Left ventricle myocardium inferior (tissue), 1 donor: ENCODE results near the gene ADAP1. TPM values are rescaled to one million over a fixed set of nuclear protein-coding genes. Genes with fewer than 3 reads are reported as not detected.
"Not testable (repeated sequence)": the region's sequence is repeated elsewhere in the genome, so short reads cannot be mapped to it uniquely, and the experiment has no call there.

ENCODE experiments used
- DNase-seq: peaks from one replicate; pipeline ENCODE4 v3.0.0-alpha.2; 2020
- H3K27ac ChIP-seq: fragments of 200-600 bp; replicated peaks from 2 replicates; pipeline ENCODE4 v1.8.0; 2021
- H3K27me3 ChIP-seq: fragments of 200-600 bp; 2 replicates; pipeline ENCODE4 v1.8.0; 2021; ENCODE audit warnings: low read depth
- H3K36me3 ChIP-seq: fragments of 200-600 bp; 2 replicates; pipeline ENCODE4 v1.8.0; 2021
- H3K4me1 ChIP-seq: fragments of 200-600 bp; 2 replicates; pipeline ENCODE4 v1.8.0; 2021
- H3K4me3 ChIP-seq: fragments of 200-600 bp; 2 replicates; pipeline ENCODE4 v1.8.0; 2021; ENCODE audit warnings: mild to moderate bottlenecking, moderate library complexity
- H3K9me3 ChIP-seq: fragments of 200-600 bp; replicated peaks from 2 replicates; pipeline ENCODE4 v1.8.0; 2021
- intact Hi-C: fragments of 100-400 bp; cut with micrococcal nuclease; formaldehyde crosslinking; loops from one replicate; pipeline ENCODE4 v1.11.0; 2022
- total RNA-seq: library from RNA; stranded (reverse); fragmentation: NEBNext Ultra II Directional; extraction: Animal tissue kit (Norgen Biotek cat#: 25700); gene quantifications from one replicate; pipeline ENCODE4 v1.2.1, GENCODE V29; 2021
- TF ChIP-seq, protein P1 (sequence below): fragments of 200-600 bp; IDR thresholded peaks from 2 replicates; pipeline ENCODE4 v1.8.0; 2021; ENCODE audit warnings: antibody characterized with exemption, mild to moderate bottlenecking, borderline replicate concordance
- donor health status: DM: no; HTN: yes; CAD: no; lungs with severe emphysema.

The ADAP1 gene
- total RNA-seq, 1 donor from 2014 or later, result 8.4 TPM

DNA sequence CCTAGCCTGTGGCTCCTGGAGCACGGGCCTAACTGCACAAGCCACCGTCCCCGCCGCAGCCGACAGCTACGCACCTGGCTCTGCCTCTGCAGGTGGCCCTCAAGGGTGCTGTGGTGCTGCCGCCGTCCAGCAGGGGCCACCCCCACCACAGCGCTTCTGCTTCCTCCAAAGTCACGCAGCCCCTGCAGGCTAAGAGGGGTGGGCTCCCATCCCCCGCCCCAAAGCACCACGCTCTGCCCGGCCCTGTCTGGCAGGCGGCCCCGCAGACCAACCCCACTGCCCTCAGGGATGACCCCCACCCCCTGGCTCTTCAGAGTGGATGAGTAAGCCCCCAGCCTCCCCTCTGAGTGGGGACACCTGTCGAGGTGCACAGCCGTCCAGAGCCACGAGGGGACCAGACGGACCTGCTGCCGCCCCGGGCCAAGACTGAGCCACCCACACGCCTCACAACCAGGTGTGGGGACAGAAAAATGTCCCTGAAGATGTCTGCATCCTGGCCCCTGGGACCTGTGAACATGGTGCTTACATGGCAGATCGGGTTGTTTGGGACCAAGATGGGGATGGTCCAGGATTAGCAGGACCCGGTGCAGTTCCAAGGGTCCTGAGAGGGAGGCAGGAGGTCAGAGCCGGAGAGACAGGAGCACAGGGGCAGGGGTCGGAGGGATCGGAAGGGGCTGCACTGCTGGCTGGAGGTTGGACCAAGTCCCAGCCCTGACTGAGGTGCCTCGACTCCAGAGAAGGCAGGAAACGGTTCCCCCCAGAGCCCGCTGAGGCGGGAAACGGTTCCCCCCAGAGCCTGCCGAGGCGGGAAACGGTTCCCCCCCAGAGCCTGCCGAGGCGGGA is 9.0 kb upstream of the ADAP1 start:
- Histone ChIP-seq H3K27me3 (no peaks in the 10 kb centered on the region), H3K36me3 (peaks cover 15% of the 10 kb centered on the region), H3K9me3 (no peaks in the 10 kb centered on the region), H3K27ac (peak overlapping the region; percentile 93), H3K4me3 (no peak overlapping the region), H3K4me1 (peaks cover 62% of the 10 kb centered on the region)
- TF ChIP-seq, protein P1, sequence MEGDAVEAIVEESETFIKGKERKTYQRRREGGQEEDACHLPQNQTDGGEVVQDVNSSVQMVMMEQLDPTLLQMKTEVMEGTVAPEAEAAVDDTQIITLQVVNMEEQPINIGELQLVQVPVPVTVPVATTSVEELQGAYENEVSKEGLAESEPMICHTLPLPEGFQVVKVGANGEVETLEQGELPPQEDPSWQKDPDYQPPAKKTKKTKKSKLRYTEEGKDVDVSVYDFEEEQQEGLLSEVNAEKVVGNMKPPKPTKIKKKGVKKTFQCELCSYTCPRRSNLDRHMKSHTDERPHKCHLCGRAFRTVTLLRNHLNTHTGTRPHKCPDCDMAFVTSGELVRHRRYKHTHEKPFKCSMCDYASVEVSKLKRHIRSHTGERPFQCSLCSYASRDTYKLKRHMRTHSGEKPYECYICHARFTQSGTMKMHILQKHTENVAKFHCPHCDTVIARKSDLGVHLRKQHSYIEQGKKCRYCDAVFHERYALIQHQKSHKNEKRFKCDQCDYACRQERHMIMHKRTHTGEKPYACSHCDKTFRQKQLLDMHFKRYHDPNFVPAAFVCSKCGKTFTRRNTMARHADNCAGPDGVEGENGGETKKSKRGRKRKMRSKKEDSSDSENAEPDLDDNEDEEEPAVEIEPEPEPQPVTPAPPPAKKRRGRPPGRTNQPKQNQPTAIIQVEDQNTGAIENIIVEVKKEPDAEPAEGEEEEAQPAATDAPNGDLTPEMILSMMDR, result no peak
- intact Hi-C loops, result no loop called here
- peak; percentile 13 for DNase-seq

DNA sequence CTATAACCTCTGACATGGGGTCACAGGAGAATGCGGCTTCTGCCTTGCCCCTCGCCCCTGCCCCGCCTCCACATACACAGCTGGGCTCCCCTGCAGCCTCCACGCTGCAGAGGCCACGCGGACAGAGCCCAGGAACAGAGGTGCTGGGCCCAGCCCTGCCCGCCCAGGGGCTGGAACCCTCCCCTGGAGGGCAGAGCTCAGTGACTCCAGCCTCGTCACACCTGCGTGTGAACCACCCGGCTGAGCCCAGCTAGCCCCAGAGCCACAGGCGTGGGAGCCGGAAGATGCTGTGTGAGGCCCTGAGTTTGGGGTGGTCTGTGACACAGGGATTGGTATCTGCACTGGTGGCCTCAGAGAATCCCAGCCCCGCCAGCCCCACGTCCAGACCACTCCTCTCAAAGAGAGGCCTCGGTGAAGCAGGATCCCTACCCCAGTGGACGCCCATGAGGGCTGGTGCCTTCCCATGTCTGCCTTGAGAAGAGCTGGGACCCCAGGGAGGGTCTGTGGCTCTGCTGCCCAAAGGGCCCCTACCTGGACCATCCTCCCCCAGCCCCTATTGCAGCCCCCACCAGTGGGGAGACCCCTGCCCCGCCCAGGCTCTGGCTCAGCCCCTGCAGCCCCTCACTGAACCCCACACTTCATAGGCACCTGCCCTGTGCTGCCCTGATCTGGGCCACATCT is 8.1 kb upstream of the ADAP1 start:
- Histone ChIP-seq H3K27me3 (peaks cover 4% of the 10 kb centered on the region), H3K36me3 (peaks cover 6% of the 10 kb centered on the region), H3K4me1 (peaks cover 53% of the 10 kb centered on the region), H3K4me3 (no peak overlapping the region), H3K27ac (no peak overlapping the region), H3K9me3 (no peaks in the 10 kb centered on the region)
- intact Hi-C loops, result no loop called here
- peak; percentile 8 for DNase-seq
- TF ChIP-seq, protein P1, result no peak

DNA sequence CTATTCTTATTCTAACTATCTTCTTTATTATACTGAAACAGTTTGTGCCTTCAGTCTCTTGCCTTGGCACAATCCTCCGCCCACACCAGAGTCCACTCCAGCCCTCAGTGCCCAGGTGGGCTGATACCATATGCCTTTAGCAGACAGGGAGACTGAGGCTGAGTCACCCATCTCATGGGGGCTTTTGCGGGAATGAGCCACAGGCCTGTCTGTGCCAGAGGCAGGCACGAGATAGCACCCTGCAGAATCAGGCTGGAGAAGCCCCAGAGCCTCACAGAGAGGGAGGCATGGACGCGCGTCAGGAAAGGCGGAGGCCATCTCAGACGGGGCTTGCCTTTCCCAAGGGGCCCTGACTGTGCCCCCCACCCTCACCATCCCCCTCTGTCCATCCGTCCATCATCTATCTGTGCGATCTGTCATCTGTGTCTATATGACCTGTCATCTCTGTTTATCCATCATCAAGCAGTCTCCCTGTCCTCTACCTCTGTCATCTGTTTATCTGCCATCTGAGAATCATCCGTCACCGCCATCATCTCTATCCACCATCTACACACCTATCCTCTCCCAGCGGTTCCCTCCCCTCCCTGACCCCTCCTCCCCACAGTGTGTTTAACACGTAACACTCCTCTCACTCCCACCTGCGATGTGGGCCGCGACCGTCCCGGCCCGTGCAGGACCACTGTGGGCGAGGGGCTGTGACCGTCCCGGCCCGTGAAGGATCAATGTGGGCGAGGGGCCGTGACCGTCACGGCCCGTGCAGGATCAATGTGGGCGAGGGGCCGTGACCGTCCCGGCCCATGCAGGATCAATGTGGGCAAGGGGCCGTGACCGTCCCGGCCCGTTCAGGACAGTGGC is 7.3 kb upstream of the ADAP1 start:
- H3K27ac ChIP-seq, result no peak overlapping the region
- DNase-seq, result peak; percentile 3
- H3K36me3 ChIP-seq, result no peaks in the 10 kb centered on the region
- TF ChIP-seq, protein P1, result no peak
- intact Hi-C loops, result no loop called here
- H3K27me3 ChIP-seq, result peaks cover 12% of the 10 kb centered on the region
- H3K9me3 ChIP-seq, result no peaks in the 10 kb centered on the region
- peaks cover 47% of the 10 kb centered on the region for H3K4me1 ChIP-seq
- no peak overlapping the region for H3K4me3 ChIP-seq

DNA sequence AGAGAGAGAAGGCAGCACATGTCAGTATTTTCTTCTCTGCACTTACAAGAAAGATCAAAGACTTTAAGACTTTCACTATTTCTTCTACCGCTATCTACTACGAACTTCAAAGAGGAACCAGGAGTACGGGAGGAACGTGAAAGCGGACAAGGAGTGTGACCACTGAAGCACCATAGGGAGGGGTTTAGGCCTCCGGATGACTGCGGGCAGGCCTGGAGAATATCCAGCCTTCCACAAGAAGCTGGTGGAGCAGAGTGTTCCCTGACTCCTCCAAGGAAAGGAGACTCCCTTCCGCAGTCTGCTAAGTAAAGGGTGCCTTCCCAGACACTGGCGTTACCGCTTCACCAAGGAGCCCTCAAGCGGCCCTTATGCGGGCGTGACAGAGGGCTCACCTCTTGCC is 6.5 kb upstream of the ADAP1 start:
- H3K4me3 ChIP-seq, H3K27ac ChIP-seq, intact Hi-C loops, H3K9me3 ChIP-seq, H3K36me3 ChIP-seq: not testable (repeated sequence)
- H3K4me1 ChIP-seq, result peaks cover 41% of the 10 kb centered on the region
- peaks cover 14% of the 10 kb centered on the region for H3K27me3 ChIP-seq
- peak; percentile 11 for DNase-seq

DNA sequence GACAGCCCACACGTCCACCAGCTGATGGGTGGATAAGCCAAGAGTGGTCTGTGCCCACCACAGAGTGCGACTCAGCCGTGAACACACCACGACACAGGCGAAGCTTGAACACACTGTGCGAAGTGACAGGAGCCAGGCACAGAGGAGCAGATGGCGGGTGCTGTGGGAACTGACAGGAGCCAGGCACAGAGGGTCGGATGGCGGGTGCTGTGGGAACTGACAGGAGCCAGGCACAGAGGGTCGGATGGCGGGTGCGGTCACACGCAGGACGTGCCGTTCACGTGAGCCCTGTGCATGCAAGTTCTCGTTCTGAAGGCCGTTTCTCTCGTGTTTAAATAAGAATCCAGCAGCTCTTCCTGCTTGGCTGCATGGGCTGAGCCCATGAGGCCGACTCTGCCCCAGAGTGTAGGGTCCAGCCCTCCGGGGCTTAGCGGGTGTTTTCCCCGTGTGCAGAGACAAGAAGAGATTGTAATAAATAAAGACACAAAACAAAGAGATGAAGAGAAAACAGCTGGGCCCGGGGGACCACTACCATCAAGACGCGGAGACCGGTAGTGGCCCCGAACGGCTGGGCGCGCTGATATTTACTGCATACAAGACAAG is 5.9 kb upstream of the ADAP1 start:
- H3K4me3 ChIP-seq, result no peak overlapping the region
- peak; percentile 19 for DNase-seq
- no peaks in the 10 kb centered on the region for H3K9me3 ChIP-seq
- H3K27ac ChIP-seq, result no peak overlapping the region
- intact Hi-C loops, result no loop called here
- TF ChIP-seq, protein P1, result no peak
- peaks cover 35% of the 10 kb centered on the region for H3K4me1 ChIP-seq
- peaks cover 18% of the 10 kb centered on the region for H3K27me3 ChIP-seq
- H3K36me3 ChIP-seq, result no peaks in the 10 kb centered on the region

DNA sequence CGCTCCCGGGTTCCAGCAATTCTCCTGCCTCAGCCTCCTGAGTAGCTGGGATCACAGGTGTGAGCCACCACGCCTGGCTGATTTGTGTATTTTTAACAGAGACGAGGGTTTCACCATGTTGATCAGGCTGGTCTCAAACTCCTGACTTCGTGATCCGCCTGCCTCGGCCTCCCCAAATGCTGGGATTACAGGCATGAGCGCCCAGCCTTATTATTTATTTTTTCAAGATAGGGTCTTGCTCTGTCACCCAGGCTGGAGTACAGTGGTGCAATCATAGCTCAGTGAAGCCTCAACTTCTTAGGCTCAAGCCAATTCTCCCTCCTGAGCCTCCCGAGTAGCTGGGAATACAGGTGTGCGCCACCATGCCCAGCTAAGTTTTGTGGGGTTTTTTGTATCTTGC is 5.3 kb upstream of the ADAP1 start:
- H3K4me3 ChIP-seq, DNase-seq, H3K27ac ChIP-seq, intact Hi-C loops, H3K36me3 ChIP-seq, H3K9me3 ChIP-seq: not testable (repeated sequence)
- Histone ChIP-seq H3K27me3 (peaks cover 24% of the 10 kb centered on the region), H3K4me1 (peaks cover 29% of the 10 kb centered on the region)
